ENCODE measurements around the gene OR5B12.

The OR5B12 gene

DNA sequence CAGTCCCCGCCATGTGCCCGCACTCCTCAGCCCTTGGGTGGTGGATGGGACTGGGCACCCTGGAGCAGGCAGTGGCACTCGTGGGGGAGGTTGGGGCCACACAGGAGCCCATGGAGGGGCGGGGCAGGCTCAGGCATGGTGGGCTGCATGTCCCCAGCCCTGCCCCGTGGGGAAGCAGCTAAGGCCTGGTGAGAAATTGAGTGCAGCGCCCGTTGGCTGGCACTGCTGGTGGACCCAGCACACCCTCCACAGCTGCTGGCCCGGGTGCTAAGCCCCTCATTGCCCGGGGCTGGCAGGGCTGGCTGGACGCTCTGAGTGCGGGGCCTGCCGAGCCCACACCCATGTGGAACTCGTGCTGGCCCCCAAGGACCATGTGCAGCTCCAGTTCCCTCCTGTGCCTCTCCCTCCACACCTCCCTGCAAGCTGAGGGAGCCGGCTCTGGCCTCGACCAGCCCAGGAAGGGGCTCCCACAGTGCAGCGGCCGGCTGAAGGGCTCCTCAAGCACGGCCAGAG lies 51.4 kb downstream of the OR5B12 start:
- no peak overlapping the region for H3K4me3 ChIP-seq (ENCODE audit: insufficient read length, low read depth)
- no peaks in the 10 kb centered on the region for H3K4me1 ChIP-seq (ENCODE audit: insufficient read depth, insufficient read length)
- H3K36me3 ChIP-seq (ENCODE audit: insufficient read depth, insufficient read length, low read length), result no peaks in the 10 kb centered on the region
- DNase-seq (ENCODE audit: low read depth, low spot score), result no peak
- peaks cover 20% of the 10 kb centered on the region; the same call in 1 of the 2 replicates for H3K9me3 ChIP-seq (ENCODE audit: insufficient read depth, low read length)
- no peak overlapping the region for H3K9ac ChIP-seq (ENCODE audit: insufficient read length, low read depth)
- no peaks in the 10 kb centered on the region for H3K27me3 ChIP-seq (ENCODE audit: insufficient read depth, insufficient read length)
- no peak for TF ChIP-seq YY1 (IDR thresholded peaks at IDR 0.05; ENCODE audit: insufficient read depth, insufficient read length)
- TF ChIP-seq ZNF274 (IDR thresholded peaks at IDR 0.05; ENCODE audit: low read depth, low read length), result no peak
- no peak for TF ChIP-seq SUZ12 (IDR thresholded peaks at IDR 0.05; ENCODE audit: extremely low read depth, insufficient read depth, insufficient read length)

All from NT2/D1 (cell line).